WERI-Rb-1 (cell line): Measurements from ENCODE around the gene NUMA1.

Source experiments
- DNase-seq: peaks from one replicate; pipeline ENCODE4 v3.0.0-alpha.2; 2020
- H3K27ac ChIP-seq: fragments of 250-450 bp; sonication (Bioruptor Pico); 2 replicates; pipeline ENCODE4 v1.5.1; 2020; ENCODE audit warnings: mild to moderate bottlenecking, moderate library complexity
- H3K27me3 ChIP-seq: fragments of 250-450 bp; sonication (Bioruptor Pico); 2 replicates; pipeline ENCODE4 v1.5.1; 2021; ENCODE audit warnings: mild to moderate bottlenecking, low read depth, moderate library complexity; ENCODE audit not compliant: insufficient read depth, severe bottlenecking
- H3K36me3 ChIP-seq: fragments of 250-450 bp; sonication (Bioruptor Pico); 2 replicates; pipeline ENCODE4 v1.5.1; 2020; ENCODE audit warnings: mild to moderate bottlenecking, moderate library complexity
- H3K4me3 ChIP-seq: 2 replicates; pipeline ENCODE4 v1.5.1; 2011; ENCODE audit warnings: low read depth, mild to moderate bottlenecking, control low read depth, low read length
- H3K9me3 ChIP-seq: fragments of 250-450 bp; sonication (Bioruptor Pico); 2 replicates; pipeline ENCODE4 v1.5.1; 2021; ENCODE audit warnings: mild to moderate bottlenecking, moderate library complexity; ENCODE audit not compliant: severe bottlenecking
- TF ChIP-seq, protein P1 (sequence below): IDR thresholded peaks from 2 replicates; pipeline ENCODE4 v1.5.1; 2011; ENCODE audit warnings: low read depth, mild to moderate bottlenecking, control low read depth, inconsistent platforms, low read length

The NUMA1 gene, protein sequence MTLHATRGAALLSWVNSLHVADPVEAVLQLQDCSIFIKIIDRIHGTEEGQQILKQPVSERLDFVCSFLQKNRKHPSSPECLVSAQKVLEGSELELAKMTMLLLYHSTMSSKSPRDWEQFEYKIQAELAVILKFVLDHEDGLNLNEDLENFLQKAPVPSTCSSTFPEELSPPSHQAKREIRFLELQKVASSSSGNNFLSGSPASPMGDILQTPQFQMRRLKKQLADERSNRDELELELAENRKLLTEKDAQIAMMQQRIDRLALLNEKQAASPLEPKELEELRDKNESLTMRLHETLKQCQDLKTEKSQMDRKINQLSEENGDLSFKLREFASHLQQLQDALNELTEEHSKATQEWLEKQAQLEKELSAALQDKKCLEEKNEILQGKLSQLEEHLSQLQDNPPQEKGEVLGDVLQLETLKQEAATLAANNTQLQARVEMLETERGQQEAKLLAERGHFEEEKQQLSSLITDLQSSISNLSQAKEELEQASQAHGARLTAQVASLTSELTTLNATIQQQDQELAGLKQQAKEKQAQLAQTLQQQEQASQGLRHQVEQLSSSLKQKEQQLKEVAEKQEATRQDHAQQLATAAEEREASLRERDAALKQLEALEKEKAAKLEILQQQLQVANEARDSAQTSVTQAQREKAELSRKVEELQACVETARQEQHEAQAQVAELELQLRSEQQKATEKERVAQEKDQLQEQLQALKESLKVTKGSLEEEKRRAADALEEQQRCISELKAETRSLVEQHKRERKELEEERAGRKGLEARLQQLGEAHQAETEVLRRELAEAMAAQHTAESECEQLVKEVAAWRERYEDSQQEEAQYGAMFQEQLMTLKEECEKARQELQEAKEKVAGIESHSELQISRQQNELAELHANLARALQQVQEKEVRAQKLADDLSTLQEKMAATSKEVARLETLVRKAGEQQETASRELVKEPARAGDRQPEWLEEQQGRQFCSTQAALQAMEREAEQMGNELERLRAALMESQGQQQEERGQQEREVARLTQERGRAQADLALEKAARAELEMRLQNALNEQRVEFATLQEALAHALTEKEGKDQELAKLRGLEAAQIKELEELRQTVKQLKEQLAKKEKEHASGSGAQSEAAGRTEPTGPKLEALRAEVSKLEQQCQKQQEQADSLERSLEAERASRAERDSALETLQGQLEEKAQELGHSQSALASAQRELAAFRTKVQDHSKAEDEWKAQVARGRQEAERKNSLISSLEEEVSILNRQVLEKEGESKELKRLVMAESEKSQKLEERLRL (N-terminal part only)

DNA sequence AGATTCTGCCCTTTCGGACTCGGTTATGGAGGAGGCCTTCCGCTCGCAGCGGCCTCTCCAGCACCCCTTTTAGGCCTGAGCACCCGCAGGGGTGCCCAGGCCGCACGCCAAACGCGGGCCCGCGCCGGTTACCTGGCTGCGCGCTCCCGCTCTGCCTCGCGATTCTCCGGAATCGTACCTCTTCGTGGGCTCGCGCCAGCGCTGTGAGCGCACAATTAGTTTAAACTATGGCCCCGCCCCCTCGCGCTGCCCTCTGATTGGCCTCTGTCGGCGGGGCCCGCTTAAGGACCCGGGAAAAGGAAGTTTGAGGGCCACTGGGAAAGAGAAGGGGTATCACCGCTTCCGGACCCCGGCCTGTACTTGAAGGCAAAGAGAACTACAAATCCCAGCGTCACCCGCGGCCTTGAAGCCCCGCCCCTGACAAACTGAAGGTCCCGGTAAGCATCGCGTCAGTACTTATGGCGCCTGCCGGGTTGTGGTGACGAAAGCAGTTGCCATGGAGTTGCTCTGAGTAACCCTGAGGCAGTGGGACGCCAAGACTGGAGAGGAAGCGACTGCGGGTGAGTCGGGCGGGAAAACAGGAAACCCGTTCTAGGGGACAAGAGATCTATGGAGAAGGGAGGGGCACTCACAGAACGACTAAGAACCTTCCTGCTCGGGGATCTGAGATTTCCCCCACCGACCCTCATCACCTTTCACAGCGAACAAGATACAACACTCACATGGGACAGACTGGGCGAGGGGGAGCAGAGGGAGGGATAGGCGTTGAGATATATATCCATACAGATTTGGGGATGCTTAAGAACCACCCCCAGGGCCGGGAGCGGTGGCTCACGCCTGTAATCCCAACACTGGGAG, at the start of gene NUMA1, which contains the start of gene LRRC51:
TSS of gene NUMA1 (minus strand) at position 217 of the 858 bp plus-strand sequence. CDS start 44,599 bp downstream, outside the sequence.
TSS of gene LRRC51 (plus strand) at position 525 of the 858 bp plus-strand sequence. CDS start 8,234 bp downstream, outside the sequence.
- Histone ChIP-seq H3K9me3 (no peaks in the 10 kb centered on the region), H3K36me3 (peaks cover 13% of the 10 kb centered on the region), H3K27me3 (no peaks in the 10 kb centered on the region), H3K4me3 (peak within 1 kb of the TSS; percentile 96), H3K27ac (peak within 1 kb of the TSS; percentile 96)
- TF ChIP-seq, protein P1, sequence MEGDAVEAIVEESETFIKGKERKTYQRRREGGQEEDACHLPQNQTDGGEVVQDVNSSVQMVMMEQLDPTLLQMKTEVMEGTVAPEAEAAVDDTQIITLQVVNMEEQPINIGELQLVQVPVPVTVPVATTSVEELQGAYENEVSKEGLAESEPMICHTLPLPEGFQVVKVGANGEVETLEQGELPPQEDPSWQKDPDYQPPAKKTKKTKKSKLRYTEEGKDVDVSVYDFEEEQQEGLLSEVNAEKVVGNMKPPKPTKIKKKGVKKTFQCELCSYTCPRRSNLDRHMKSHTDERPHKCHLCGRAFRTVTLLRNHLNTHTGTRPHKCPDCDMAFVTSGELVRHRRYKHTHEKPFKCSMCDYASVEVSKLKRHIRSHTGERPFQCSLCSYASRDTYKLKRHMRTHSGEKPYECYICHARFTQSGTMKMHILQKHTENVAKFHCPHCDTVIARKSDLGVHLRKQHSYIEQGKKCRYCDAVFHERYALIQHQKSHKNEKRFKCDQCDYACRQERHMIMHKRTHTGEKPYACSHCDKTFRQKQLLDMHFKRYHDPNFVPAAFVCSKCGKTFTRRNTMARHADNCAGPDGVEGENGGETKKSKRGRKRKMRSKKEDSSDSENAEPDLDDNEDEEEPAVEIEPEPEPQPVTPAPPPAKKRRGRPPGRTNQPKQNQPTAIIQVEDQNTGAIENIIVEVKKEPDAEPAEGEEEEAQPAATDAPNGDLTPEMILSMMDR: no peak
- DNase-seq: peak; percentile 99

DNA sequence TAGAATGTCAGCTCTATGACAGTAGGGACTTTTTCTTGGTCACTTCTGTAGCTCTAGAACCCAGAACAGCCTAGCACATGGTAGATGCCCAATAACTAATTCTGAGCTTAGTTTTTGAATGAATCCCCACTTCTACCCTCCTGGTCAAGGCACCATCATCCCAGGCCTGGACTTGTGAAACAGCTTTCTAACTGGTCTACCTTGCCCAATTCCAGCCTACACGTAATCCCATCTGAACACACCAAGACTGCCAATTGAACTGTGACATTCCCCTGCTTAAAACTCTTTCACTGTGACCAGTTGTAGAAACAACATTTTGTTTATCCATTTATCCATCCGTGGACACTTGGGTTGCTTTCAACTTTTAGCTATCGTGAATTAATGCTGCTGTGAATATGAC, 49.0 kb upstream of the NUMA1 start:
- TF ChIP-seq, protein P1: no peak
- Histone ChIP-seq H3K4me3 (no peak overlapping the region), H3K36me3 (no peaks in the 10 kb centered on the region), H3K27ac (no peak overlapping the region), H3K27me3 (no peaks in the 10 kb centered on the region), H3K9me3 (peaks cover 13% of the 10 kb centered on the region)
- DNase-seq: no peak

GRCh38 chr11:72127923-72128322, 47.6 kb upstream of the NUMA1 start:
- Histone ChIP-seq H3K27me3 (no peaks in the 10 kb centered on the region), H3K9me3 (peaks cover 17% of the 10 kb centered on the region), H3K4me3 (no peak overlapping the region), H3K27ac (no peak overlapping the region), H3K36me3 (no peaks in the 10 kb centered on the region)
- DNase-seq: no peak
- TF ChIP-seq, protein P1: no peak

- Histone ChIP-seq H3K9me3 (peaks cover 17% of the 10 kb centered on the region), H3K36me3 (no peaks in the 10 kb centered on the region), H3K4me3 (no peak overlapping the region), H3K27me3 (no peaks in the 10 kb centered on the region), H3K27ac (no peak overlapping the region)
- DNase-seq: no peak
- TF ChIP-seq, protein P1: no peak
These were observed 45.6 kb upstream of the NUMA1 start for GRCh38 chr11:72125956-72126355.

- TF ChIP-seq, protein P1: no peak
- Histone ChIP-seq H3K27ac (no peak overlapping the region), H3K9me3 (peaks cover 17% of the 10 kb centered on the region), H3K36me3 (no peaks in the 10 kb centered on the region), H3K4me3 (no peak overlapping the region), H3K27me3 (no peaks in the 10 kb centered on the region)
- no peak for DNase-seq
These were observed 43.7 kb upstream of the NUMA1 start for GRCh38 chr11:72124046-72124445.
